Liver (tissue), 3 donors: Measurements from ENCODE around the gene TGFBR3L.

ENCODE experiments used
- ATF3 ChIP-seq: IDR thresholded peaks from 2 replicates; pipeline ENCODE4 v1.6.1; 2016; ENCODE audit warnings: antibody characterized with exemption
- CTCF ChIP-seq: fragments of 150-350 bp; IDR thresholded peaks from 2 replicates; pipeline ENCODE4 v1.5.1; 2017; ENCODE audit warnings: improper control_type of control experiment, low read depth, low read length; ENCODE audit not compliant: missing input control
- EGR1 ChIP-seq, 2 donors: IDR thresholded peaks; 2 replicates each; pipeline ENCODE4 v1.6.1; 2016 to 2018; ENCODE audit warnings: antibody characterized with exemption in 2 of 2, low read depth in 2 of 2
- GABPA ChIP-seq, 2 donors: IDR thresholded peaks in 1 of 2; conservative IDR thresholded peaks in 1 of 2; 2 replicates each; pipeline ENCODE4 v1.6.1; 2016; ENCODE audit warnings: antibody characterized with exemption in 2 of 2, mild to moderate bottlenecking in 1 of 2, moderate library complexity in 1 of 2
- HNF4G ChIP-seq: IDR thresholded peaks from 2 replicates; pipeline ENCODE4 v1.6.1; 2016; ENCODE audit warnings: antibody characterized with exemption
- JUND ChIP-seq, 2 donors: IDR thresholded peaks; 2 replicates each; pipeline ENCODE4 v1.6.1; 2016; ENCODE audit warnings: antibody characterized with exemption in 2 of 2
- MAX ChIP-seq: IDR thresholded peaks from 2 replicates; pipeline ENCODE4 v1.6.1; 2016; ENCODE audit warnings: antibody characterized with exemption
- NR2F2 ChIP-seq: IDR thresholded peaks from 2 replicates; pipeline ENCODE4 v1.6.1; 2016; ENCODE audit warnings: antibody characterized with exemption
- RAD21 ChIP-seq, 2 donors: IDR thresholded peaks; 2 replicates each; pipeline ENCODE4 v1.6.1; 2016; ENCODE audit warnings: antibody characterized with exemption in 2 of 2, mild to moderate bottlenecking in 2 of 2
- REST ChIP-seq: IDR thresholded peaks from 2 replicates; pipeline ENCODE4 v1.6.1; 2016; ENCODE audit warnings: antibody characterized with exemption, mild to moderate bottlenecking
- RXRA ChIP-seq, 2 donors: IDR thresholded peaks; 2 replicates each; pipeline ENCODE4 v1.6.1; 2017 to 2018; ENCODE audit warnings: antibody characterized with exemption in 2 of 2, mild to moderate bottlenecking in 1 of 2
- SP1 ChIP-seq: IDR thresholded peaks from 2 replicates; pipeline ENCODE4 v1.6.1; 2018; ENCODE audit warnings: antibody characterized with exemption, mild to moderate bottlenecking
- TAF1 ChIP-seq: conservative IDR thresholded peaks from 2 replicates; pipeline ENCODE4 v1.6.1; 2016; ENCODE audit warnings: antibody characterized with exemption, mild to moderate bottlenecking
- YY1 ChIP-seq: IDR thresholded peaks from 2 replicates; pipeline ENCODE4 v1.6.1; 2016; ENCODE audit warnings: antibody characterized with exemption, mild to moderate bottlenecking
- donor health status: healthy.
- donor health status: healthy.

- no peak for TF ChIP-seq YY1
- TF ChIP-seq CTCF: no peak
- TF ChIP-seq RXRA (IDR thresholded peaks at IDR 0.05): no peak
- no peak for TF ChIP-seq RAD21 (IDR thresholded peaks at IDR 0.05)
- TF ChIP-seq GABPA (IDR thresholded peaks at IDR 0.05 in 1 of 2, conservative IDR thresholded peaks at IDR 0.05 in 1 of 2): no peak
- no peak for TF ChIP-seq ATF3
- TF ChIP-seq REST: no peak
- no peak for TF ChIP-seq TAF1
- no peak for TF ChIP-seq SP1
- no peak for TF ChIP-seq MAX
- no peak for TF ChIP-seq JUND (IDR thresholded peaks at IDR 0.05)
- no peak for TF ChIP-seq EGR1 (IDR thresholded peaks at IDR 0.05; ENCODE audit: low read depth in 2 of 2)
- TF ChIP-seq NR2F2: no peak
- TF ChIP-seq HNF4G: no peak
Observed at GRCh38 chr19:7904074-7905020, 10.3 kb upstream of the TGFBR3L start.
